HepG2 (cell line): ENCODE measurements around the gene DHRS13. TPM values are rescaled to one million over a fixed set of nuclear protein-coding genes. Genes with fewer than 3 reads are reported as not detected.

Source experiments
- ADNP ChIP-seq: sonication (generic); formaldehyde crosslinking; IDR thresholded peaks from 2 replicates; pipeline ENCODE4 v1.4.0; 2020; ENCODE audit warnings: missing genetic modification reagents
- ATF2 ChIP-seq: sonication (generic); formaldehyde crosslinking; IDR thresholded peaks from 2 replicates; pipeline ENCODE4 v1.4.0; 2020; ENCODE audit warnings: missing genetic modification reagents
- CEBPB ChIP-seq: IDR thresholded peaks from 2 replicates; pipeline ENCODE4 v1.6.1; 2011; ENCODE audit warnings: low read depth, low read length, improper control_type of control experiment, borderline replicate concordance
- CERS6 ChIP-seq: sonication (generic); formaldehyde crosslinking; IDR thresholded peaks from 2 replicates; pipeline ENCODE4 v1.5.0; 2020; ENCODE audit warnings: missing genetic modification reagents
- CREM ChIP-seq, 2 experiments: sonication (generic) in 1 of 2; formaldehyde crosslinking in 1 of 2; IDR thresholded peaks; 2 replicates each; pipeline versions ENCODE4 v1.4.0 to v1.6.1; 2016 to 2020; ENCODE audit warnings: antibody characterized with exemption in 1 of 2, mild to moderate bottlenecking in 1 of 2, missing genetic modification reagents in 1 of 2
- FOSL2 ChIP-seq: sonication (generic); formaldehyde crosslinking; IDR thresholded peaks from 2 replicates; pipeline ENCODE4 v1.4.0; 2020; ENCODE audit warnings: missing genetic modification reagents
- HHEX ChIP-seq: IDR thresholded peaks from 2 replicates; pipeline ENCODE4 v1.6.1; 2016; ENCODE audit warnings: control low read depth
- HOXA5 ChIP-seq: sonication (generic); formaldehyde crosslinking; IDR thresholded peaks from 2 replicates; pipeline ENCODE4 v1.4.0; 2020; ENCODE audit warnings: missing genetic modification reagents
- IKZF5 ChIP-seq: IDR thresholded peaks from 2 replicates; pipeline ENCODE4 v1.6.1; 2018; ENCODE audit warnings: missing genetic modification reagents, mild to moderate bottlenecking, missing compliant biosample characterization
- JDP2 ChIP-seq: sonication (generic); formaldehyde crosslinking; IDR thresholded peaks from 2 replicates; pipeline ENCODE4 v1.8.1; 2022; ENCODE audit warnings: missing genetic modification reagents, borderline replicate concordance
- LRRFIP1 ChIP-seq: sonication (generic); formaldehyde crosslinking; conservative IDR thresholded peaks from 2 replicates; pipeline ENCODE4 v1.4.0; 2020; ENCODE audit warnings: missing genetic modification reagents
- MAZ ChIP-seq, 2 experiments: sonication (generic) in 1 of 2; formaldehyde crosslinking in 1 of 2; IDR thresholded peaks; 2 replicates each; pipeline versions ENCODE4 v1.5.0 to v1.6.1; 2012 to 2020; ENCODE audit warnings: low read depth in 2 of 2, mild to moderate bottlenecking in 2 of 2, borderline replicate concordance in 1 of 2, improper control_type of control experiment in 1 of 2, low read length in 1 of 2, missing genetic modification reagents in 1 of 2, moderate library complexity in 1 of 2
- MIER2 ChIP-seq: IDR thresholded peaks from 2 replicates; pipeline ENCODE4 v1.6.1; 2016; ENCODE audit warnings: missing biosample characterization, missing genetic modification reagents
- NFIC ChIP-seq: IDR thresholded peaks from 2 replicates; pipeline ENCODE4 v1.6.1; 2012; ENCODE audit warnings: mild to moderate bottlenecking, low read length, inconsistent platforms
- SAP130 ChIP-seq: IDR thresholded peaks from 2 replicates; pipeline ENCODE4 v1.6.1; 2016; ENCODE audit warnings: low read depth
- TBX3 ChIP-seq: fragments of 450-650 bp; IDR thresholded peaks from 2 replicates; pipeline ENCODE4 v1.6.1; 2017; ENCODE audit warnings: antibody characterized with exemption, mild to moderate bottlenecking, inconsistent platforms, borderline replicate concordance
- THAP11 ChIP-seq: IDR thresholded peaks from 2 replicates; pipeline ENCODE4 v1.6.1; 2016; ENCODE audit warnings: missing biosample characterization, missing genetic modification reagents
- ZNF101 ChIP-seq: sonication (generic); formaldehyde crosslinking; IDR thresholded peaks from 2 replicates; pipeline ENCODE4 v1.4.0; 2020; ENCODE audit warnings: mild to moderate bottlenecking, low read depth, missing genetic modification reagents, borderline replicate concordance
- ZNF251 ChIP-seq: sonication (generic); formaldehyde crosslinking; IDR thresholded peaks from 2 replicates; pipeline ENCODE4 v1.9.0; 2021; ENCODE audit warnings: mild to moderate bottlenecking, missing genetic modification reagents
- ZNF777 ChIP-seq: sonication (generic); formaldehyde crosslinking; IDR thresholded peaks from 2 replicates; pipeline ENCODE4 v1.4.0; 2020; ENCODE audit warnings: missing genetic modification reagents
- polyA plus RNA-seq, 8 experiments: library from polyadenylated mRNA; depleted of rRNA in 3 of 8; stranded (reverse) in 7 of 8; unstranded in 1 of 8; fragments of >200 nt; fragmentation: Illumina TruSeq in 4 of 8; extraction: Trizol in 4 of 8; gene quantifications; 2 replicates each; pipeline versions ENCODE4 v1.2.1 to v1.2.3, GENCODE V29; 2011 to 2016; ENCODE audit warnings: low read depth in 4 of 8, missing spikeins in 1 of 8, mixed read lengths in 1 of 8; ENCODE audit not compliant: insufficient read depth in 1 of 8
- total RNA-seq, 5 experiments: library from RNA; depleted of rRNA; stranded (reverse); fragments of >200 nt; fragmentation: Illumina TruSeq; extraction: Trizol; gene quantifications; 2 replicates each; pipeline ENCODE4 v1.2.3, GENCODE V29; 2016; ENCODE audit warnings: low read depth in 1 of 5

Gene DHRS13
- total and polyA plus RNA-seq, 2 of the 13 experiments (the other 11 are each of a cell fraction or from before 2014, with no cell fraction given), result 11.8 to 12.6 TPM

GRCh38 chr17:28937044-28937729 lies 34.3 kb upstream of the DHRS13 start (continued):
- TF ChIP-seq IKZF5 (CRISPR knock-in tag) (no peak), ZNF777 (CRISPR knock-in tag) (no peak), ZNF101 (no peak), TBX3 (peak; percentile 82; the same call in 1 of the 2 replicates), ATF2 (CRISPR knock-in tag) (no peak), MAZ (IDR thresholded peaks at IDR 0.05; ENCODE audit: borderline replicate concordance, low read depth, low read length) (no peak), MAZ (CRISPR knock-in tag; IDR thresholded peaks at IDR 0.05; ENCODE audit: low read depth) (no peak), HOXA5 (CRISPR knock-in tag) (0 out of 2 replicates have a peak, but pooled peaks have one; percentile 64), THAP11 (peak; percentile 64), ZNF251 (CRISPR knock-in tag) (no peak), MIER2 (0 out of 2 replicates have a peak, but pooled peaks have one; percentile 55), LRRFIP1 (CRISPR knock-in tag) (no peak), FOSL2 (CRISPR knock-in tag) (peak; percentile 60), CEBPB (peak; percentile 96), CERS6 (CRISPR knock-in tag) (no peak), HHEX (no peak), SAP130 (CRISPR knock-in tag) (peak; percentile 77), CREM (IDR thresholded peaks at IDR 0.05) (0 out of 2 replicates have a peak, but pooled peaks have one; percentile 41), CREM (CRISPR knock-in tag; IDR thresholded peaks at IDR 0.05) (no peak), ADNP (CRISPR knock-in tag) (no peak), JDP2 (CRISPR knock-in tag) (no peak), NFIC (no peak)
